NCI-H345 (cell line): ENCODE measurements around the gene GPRIN1.
"Not testable (repeated sequence)": the region's sequence is repeated elsewhere in the genome, so short reads cannot be mapped to it uniquely, and the experiment has no call there.

ENCODE experiments used
- DNase-seq: peaks from one replicate; lab custom pipeline; 2025; lab: John Stamatoyannopoulos, UW

GPRIN1 gene

GRCh38 chr5:176574297-176574591 is 35.7 kb downstream of the GPRIN1 start:
- no peak for DNase-seq

- peak; percentile 66 for DNase-seq
Measured at GRCh38 chr5:176573564-176574296, 36.2 kb downstream of the GPRIN1 start.

GRCh38 chr5:176570044-176570443 is 39.9 kb downstream of the GPRIN1 start:
- no peak for DNase-seq

DNA sequence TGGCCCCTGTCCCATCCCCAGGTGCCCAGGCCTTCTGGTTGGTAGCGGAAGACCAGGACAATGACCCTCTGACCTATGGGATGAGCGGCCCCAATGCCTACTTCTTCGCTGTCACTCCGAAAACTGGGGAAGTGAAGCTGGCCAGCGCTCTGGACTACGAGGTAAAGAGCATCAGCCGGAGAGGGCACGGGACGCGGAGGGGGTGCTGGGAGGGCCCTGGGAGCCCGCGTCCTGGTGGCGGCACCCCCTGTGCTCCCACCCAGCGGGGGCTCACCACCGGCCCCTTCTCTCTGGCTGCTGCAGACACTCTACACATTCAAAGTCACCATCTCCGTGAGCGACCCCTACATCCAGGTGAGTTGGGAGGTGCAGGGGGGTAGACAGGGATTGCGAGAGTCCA is 41.3 kb downstream of the GPRIN1 start:
- no peak for DNase-seq

DNA sequence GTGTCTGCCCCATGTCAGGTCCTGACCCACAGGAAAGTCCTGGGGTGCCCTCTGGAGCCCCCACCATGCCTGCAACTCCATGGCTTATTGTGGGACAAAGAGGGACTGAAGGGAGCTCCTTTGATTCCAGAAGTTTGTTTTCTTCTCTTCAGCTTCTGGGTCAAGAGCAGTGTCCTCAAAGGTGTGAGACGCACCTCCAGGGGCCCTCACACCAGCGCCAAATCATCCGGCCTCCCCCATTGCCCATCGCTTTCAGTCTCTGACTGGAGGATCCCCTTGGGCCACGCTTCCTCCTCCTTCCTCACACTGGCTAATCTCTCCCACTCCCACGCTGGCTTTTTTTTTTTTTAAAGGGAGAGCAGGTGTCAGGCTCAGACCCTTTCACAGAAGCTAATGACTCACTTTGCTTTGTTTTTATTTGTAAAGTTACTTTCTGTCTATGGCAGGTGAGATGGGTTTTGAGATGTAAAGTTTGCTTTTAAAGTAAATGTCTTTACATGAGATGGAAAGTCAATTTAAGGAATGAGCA is 44.1 kb downstream of the GPRIN1 start:
- DNase-seq = no peak

DNA sequence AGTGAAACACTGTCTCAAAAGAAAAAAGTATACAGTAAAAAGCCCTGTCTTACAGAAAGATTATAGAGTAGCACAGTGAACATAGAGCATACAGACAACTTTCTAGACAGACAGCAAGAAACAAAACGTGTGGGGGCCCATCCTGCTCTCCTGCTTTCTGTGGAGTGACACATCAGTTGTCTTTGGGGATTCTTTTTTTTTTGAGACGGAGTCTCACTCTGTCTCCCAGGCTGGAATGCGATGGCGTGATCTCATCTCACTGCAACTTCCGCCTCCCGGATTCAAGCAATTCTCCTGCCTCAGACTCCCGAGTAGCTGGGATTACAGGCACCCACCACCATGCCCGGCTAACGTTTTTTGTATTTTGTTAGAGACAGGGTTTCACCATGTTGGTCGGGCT is 46.0 kb downstream of the GPRIN1 start:
- DNase-seq = no peak

GRCh38 chr5:176562189-176562588 is 47.8 kb downstream of the GPRIN1 start:
- no peak for DNase-seq

DNA sequence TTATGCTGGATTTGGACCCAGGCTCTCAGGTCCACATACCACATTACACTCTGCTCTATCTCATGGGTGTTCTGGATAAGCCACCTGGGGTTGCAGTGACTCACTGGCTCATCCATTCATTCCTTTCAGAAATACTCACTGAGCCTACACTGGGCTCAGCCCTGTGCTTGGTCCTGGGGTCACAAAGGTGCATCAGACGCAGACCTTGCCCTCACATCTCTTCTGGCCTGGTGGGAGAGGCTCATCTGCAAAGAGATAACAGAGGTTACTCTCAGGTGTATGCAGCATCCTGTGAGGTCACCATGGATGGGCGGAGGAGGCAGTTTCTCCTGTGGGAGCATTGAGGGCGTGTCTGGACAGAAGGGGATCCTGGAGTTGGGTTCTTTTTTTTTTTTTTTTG is 48.7 kb downstream of the GPRIN1 start:
- no peak for DNase-seq

DNA sequence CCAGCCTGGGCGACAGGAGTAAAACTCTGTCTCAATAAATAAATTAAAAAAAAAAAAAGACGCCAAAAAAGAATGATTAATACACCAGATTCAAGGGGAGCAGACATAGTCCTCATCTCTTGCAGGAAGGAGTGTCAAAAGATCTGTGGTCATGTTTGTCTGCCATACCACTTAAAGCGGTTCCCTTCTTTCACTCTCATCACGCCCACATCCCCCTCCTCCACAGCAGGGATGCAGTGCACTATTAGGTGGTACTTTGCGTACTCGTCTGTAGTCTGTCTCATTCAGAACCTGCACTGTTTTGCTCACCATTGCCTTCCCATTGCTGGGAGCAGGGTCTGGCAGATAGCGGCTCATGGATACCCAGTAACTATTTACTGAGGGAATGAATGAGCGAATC is 49.6 kb downstream of the GPRIN1 start:
- DNase-seq = no peak

DNA sequence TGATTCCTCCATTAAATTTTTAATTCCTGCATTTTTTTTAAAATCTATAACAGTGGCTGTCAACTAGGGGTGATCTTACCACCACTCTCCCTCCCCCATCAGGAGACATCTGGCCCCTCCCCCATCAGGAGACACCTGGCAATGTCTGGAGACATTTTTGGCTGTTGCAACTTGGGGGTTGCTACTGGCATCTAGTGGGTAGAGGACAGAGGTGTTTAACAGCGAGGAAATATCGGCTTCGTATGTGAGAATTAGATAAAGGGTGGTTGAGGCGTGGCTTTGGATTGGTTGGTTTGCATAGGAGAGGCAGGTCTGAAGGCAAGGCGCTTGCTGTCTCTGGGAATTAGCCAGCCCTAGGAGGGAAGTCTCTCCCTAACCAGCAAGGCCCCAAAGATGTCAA is 50.3 kb downstream of the GPRIN1 start:
- no peak for DNase-seq

GRCh38 chr5:176557846-176558245 is 52.1 kb downstream of the GPRIN1 start:
- DNase-seq = no peak

- DNase-seq = peak; percentile 29
Measured at GRCh38 chr5:176553260-176554085, 56.5 kb downstream of the GPRIN1 start.

DNA sequence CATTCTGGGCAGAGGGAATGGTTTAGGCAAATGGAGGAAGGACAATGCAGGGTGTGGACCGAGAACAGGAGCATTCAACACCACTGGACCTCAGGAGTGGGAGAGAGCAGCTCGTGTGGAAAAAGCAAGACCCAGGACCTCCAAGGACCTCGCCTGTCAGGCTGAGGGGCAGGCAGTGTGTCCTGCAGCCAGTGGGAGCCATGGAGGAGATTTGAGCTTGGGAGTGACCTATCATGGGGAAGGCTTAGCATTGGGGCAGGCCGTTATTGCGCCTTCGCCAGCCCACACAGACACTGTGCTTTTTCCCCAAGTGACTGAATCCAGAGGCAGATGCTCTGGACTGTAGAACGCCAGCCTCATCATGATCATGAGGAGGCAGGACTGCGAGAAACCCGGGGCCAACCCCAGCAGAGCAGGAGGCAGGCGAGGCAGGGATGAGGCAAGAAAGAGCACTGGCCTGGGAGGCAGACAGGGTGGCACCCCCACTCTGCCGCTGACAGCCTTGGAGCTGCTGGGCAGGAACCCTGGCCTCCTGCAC is 57.6 kb downstream of the GPRIN1 start:
- DNase-seq = no peak

- not testable (repeated sequence) for DNase-seq
Measured at GRCh38 chr5:176550937-176551336, 59.0 kb downstream of the GPRIN1 start.

DNA sequence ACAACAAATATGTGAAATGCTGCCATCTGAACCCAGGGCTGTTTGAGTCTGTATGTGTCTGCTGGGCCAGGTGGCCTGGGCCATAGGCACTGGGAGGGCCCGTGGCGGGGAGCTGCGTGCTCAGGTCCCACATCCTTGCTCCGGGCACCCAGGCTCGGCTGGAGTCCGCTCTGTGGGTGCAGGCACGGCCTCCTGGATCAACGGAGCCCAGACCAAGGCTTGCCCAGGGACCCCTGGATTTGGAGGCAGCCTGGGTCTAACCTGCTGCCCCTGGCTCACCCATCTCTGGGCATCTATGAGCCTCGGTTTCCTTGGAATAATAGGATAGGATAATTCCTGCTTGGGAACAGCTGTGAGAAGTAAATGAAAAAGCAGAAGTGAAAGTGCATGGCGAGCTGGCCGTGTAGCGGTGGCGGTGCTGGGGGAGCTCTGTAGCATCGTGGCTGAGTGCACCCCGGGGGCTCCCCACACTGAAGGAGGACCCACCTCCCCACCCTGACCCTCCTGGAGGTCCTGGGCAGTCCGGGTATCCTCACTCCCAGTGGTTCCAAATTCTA is 59.6 kb downstream of the GPRIN1 start:
- no peak for DNase-seq

DNA sequence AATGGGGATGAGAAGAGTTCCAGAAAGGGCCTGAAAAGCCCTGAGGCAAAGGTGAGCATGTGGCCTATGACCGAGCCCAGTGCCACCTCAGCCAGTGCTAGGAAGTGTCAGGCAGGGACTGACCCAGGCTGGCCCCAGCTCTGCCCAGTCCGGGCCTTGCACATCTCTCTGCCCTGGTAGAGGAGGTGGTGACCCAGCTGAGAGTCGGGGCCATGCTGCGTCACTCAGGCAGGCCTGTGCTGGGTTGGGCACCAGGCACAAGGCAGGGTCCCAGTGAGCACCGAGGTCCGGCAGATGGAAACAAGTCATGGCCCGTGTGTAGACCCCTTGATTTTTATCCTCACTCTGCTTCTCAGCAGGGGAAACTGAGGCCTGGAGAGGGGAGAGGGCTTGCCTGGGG is 60.1 kb downstream of the GPRIN1 start:
- DNase-seq = no peak

- DNase-seq = no peak
Measured at GRCh38 chr5:176548967-176549444, 61.0 kb downstream of the GPRIN1 start, which contains the start of gene CDHR2. Gene CDHR2 (plus strand): TSS chr5:176549342. CDS start chr5:176565353, 16,011 bp downstream.

GRCh38 chr5:176547802-176548201 is 62.2 kb downstream of the GPRIN1 start:
- DNase-seq = no peak
